GM12878 (cell line): ENCODE results near the gene PNPLA5. TPM values are rescaled to one million over a fixed set of nuclear protein-coding genes. Genes with fewer than 3 reads are reported as not detected.

Source experiments
- ATAC-seq: fragments of 200-7000 bp; cut with Tn5 transposase; 3 replicates; pipeline ENCODE4 v1.9.1; 2020; ENCODE audit warnings: mild to moderate bottlenecking, moderate library complexity
- BruUV-seq: library from RNA; stranded (reverse); fragments of 400-500 nt; replicated peaks from 2 replicates; lab custom pipeline; 2021; lab: Mats Ljungman, UMichigan
- CTCF ChIA-PET: fragments of 300-600 bp; sonication (Branson Sonifier 250); formaldehyde crosslinking; extraction: SDS; loops from one replicate; lab custom pipeline; 2021; ENCODE audit warnings: inconsistent platforms; lab: Yijun Ruan, JAX
- POLR2A ChIA-PET: fragments of 350-600 bp; formaldehyde crosslinking; extraction: SDS; loops from one replicate; lab custom pipeline; 2021; ENCODE audit warnings: inconsistent platforms; lab: Charles Lee
- RAD21 ChIA-PET: fragments of 300-600 bp; sonication (Branson Sonifier 250); formaldehyde crosslinking; loops from one replicate; lab custom pipeline; 2023; ENCODE audit warnings: antibody characterized with exemption; ENCODE audit not compliant: unreplicated experiment; lab: Charles Lee
- SMC1A ChIA-PET: fragments of 300-600 bp; sonication (Branson Sonifier 250); formaldehyde crosslinking; loops from one replicate; lab custom pipeline; 2023; ENCODE audit not compliant: unreplicated experiment, uncharacterized antibody; lab: Charles Lee
- DNase-seq: peaks from one replicate; pipeline ENCODE4 v3.0.0-alpha.2; 2011; ENCODE audit warnings: low read depth, low spot score
- FAIRE-seq: peaks from 3 replicates; lab custom pipeline; 2011; peaks lifted over from hg19 to GRCh38; lab: Jason Lieb, UNC
- H2AFZ ChIP-seq: 2 replicates; pipeline ENCODE4 v1.6.0; 2011; ENCODE audit warnings: low read depth, low read length, control low read depth; ENCODE audit not compliant: control insufficient read depth
- H3K27ac ChIP-seq: 2 replicates; pipeline ENCODE4 v1.5.1; 2011; ENCODE audit warnings: control low read depth; ENCODE audit not compliant: control insufficient read depth, insufficient read depth
- H3K27me3 ChIP-seq, 2 experiments: replicated peaks in 1 of 2; 2 replicates each; pipeline versions ENCODE4 v1.6.0 to v1.6.1; 2011; ENCODE audit warnings: low read length in 1 of 2; ENCODE audit not compliant: control insufficient read depth in 2 of 2, insufficient read depth in 2 of 2
- H3K36me3 ChIP-seq, 2 experiments: 2 replicates each; pipeline ENCODE4 v1.5.1; 2011; ENCODE audit warnings: low read length in 1 of 2; ENCODE audit not compliant: control insufficient read depth in 2 of 2, insufficient read depth in 2 of 2
- H3K4me1 ChIP-seq: 2 replicates; pipeline ENCODE4 v1.6.1; 2011; ENCODE audit warnings: mild to moderate bottlenecking, low read length, moderate library complexity, mixed read lengths; ENCODE audit not compliant: control insufficient read depth, insufficient read depth
- H3K4me2 ChIP-seq: 2 replicates; pipeline ENCODE4 v1.6.0; 2011; ENCODE audit warnings: control low read depth; ENCODE audit not compliant: control insufficient read depth, insufficient read depth
- H3K4me3 ChIP-seq: fragments of 200-600 bp; sonication (generic); 2 replicates; pipeline ENCODE4 v1.5.1; 2016
- H3K79me2 ChIP-seq: 2 replicates; pipeline ENCODE4 v1.6.0; 2011; ENCODE audit warnings: low read length; ENCODE audit not compliant: control insufficient read depth, insufficient read depth
- H3K9ac ChIP-seq: 2 replicates; pipeline ENCODE4 v1.8.0; 2011; ENCODE audit warnings: low read length, control low read depth, mixed read lengths; ENCODE audit not compliant: control insufficient read depth, insufficient read depth
- H3K9me3 ChIP-seq: replicated peaks from 3 replicates; pipeline ENCODE4 v1.5.1; 2011; ENCODE audit warnings: mild to moderate bottlenecking, low read length; ENCODE audit not compliant: control insufficient read depth, insufficient read depth
- H4K20me1 ChIP-seq: 2 replicates; pipeline ENCODE4 v1.6.0; 2011; ENCODE audit not compliant: control insufficient read depth, insufficient read depth
- CHD1 ChIP-seq: IDR thresholded peaks from 2 replicates; pipeline ENCODE4 v1.6.1; 2012; ENCODE audit warnings: low read depth, low read length, improper control_type of control experiment
- CHD4 ChIP-seq: fragments of 200-600 bp; sonication (generic); IDR thresholded peaks from 2 replicates; pipeline ENCODE4 v1.6.1; 2016; ENCODE audit warnings: mild to moderate bottlenecking
- DPF2 ChIP-seq: fragments of 450-650 bp; IDR thresholded peaks from 2 replicates; pipeline ENCODE4 v1.6.1; 2017; ENCODE audit warnings: mild to moderate bottlenecking
- EP300 ChIP-seq, 2 experiments: fragments of 150-350 bp in 1 of 2; IDR thresholded peaks; 2 replicates each; pipeline ENCODE4 v1.6.1; 2011 to 2012; ENCODE audit warnings: low read depth in 2 of 2, low read length in 2 of 2, borderline replicate concordance in 1 of 2, improper control_type of control experiment in 1 of 2, inconsistent platforms in 1 of 2; ENCODE audit not compliant: control insufficient read depth in 1 of 2
- ETV6 ChIP-seq, 2 experiments: fragments of 450-650 bp in 1 of 2; IDR thresholded peaks in 1 of 2; conservative IDR thresholded peaks in 1 of 2; 2 replicates each; pipeline ENCODE4 v1.6.1; 2014; ENCODE audit warnings: antibody characterized with exemption in 1 of 2, borderline replicate concordance in 1 of 2, low read depth in 1 of 2, mild to moderate bottlenecking in 1 of 2, moderate library complexity in 1 of 2
- JUNB ChIP-seq: IDR thresholded peaks from 2 replicates; pipeline ENCODE4 v1.6.1; 2016; ENCODE audit warnings: antibody characterized with exemption, mild to moderate bottlenecking
- NFYA ChIP-seq: IDR thresholded peaks from 2 replicates; pipeline ENCODE4 v1.6.1; 2011; ENCODE audit warnings: low read depth, mild to moderate bottlenecking, low read length, improper control_type of control experiment, borderline replicate concordance
- NR2C1 ChIP-seq: fragments of 450-650 bp; IDR thresholded peaks from 2 replicates; pipeline ENCODE4 v1.6.1; 2017; ENCODE audit warnings: antibody characterized with exemption, mild to moderate bottlenecking, moderate library complexity
- RBBP5 ChIP-seq: fragments of 200-600 bp; sonication (generic); conservative IDR thresholded peaks from 2 replicates; pipeline ENCODE4 v1.6.1; 2016
- whole genome bisulfite sequencing: methylation state at CpG from one replicate; pipeline ENCODE4 v1.1.6; 2016; ENCODE audit warnings: low lambda C conversion rate; ENCODE audit not compliant: insufficient replicate concordance, insufficient coverage; ENCODE audit errors: missing lambda C conversion rate; 5-methylcytosine and 5-hydroxymethylcytosine counted together
- in situ Hi-C: fragments of 300-500 bp; cut with MboI; formaldehyde crosslinking; loops from 9 replicates; pipeline ENCODE4 v1.14.3; 2018; ENCODE audit warnings: mixed read lengths
- intact Hi-C: fragments of 100-400 bp; cut with micrococcal nuclease; formaldehyde crosslinking; loops from one replicate; pipeline ENCODE4 v1.14.2; 2022; ENCODE audit not compliant: unreplicated experiment
- polyA plus RNA-seq, 11 experiments: library from polyadenylated mRNA; depleted of rRNA in 4 of 11; unstranded in 6 of 11; stranded (reverse) in 5 of 11; fragments of >200 nt; fragmentation: Nextera tagmentation in 4 of 11; fragmentation: Illumina TruSeq in 1 of 11; extraction: Ambion mirVana in 4 of 11; extraction: Trizol in 1 of 11; gene quantifications; 1 replicate in 1 of 11; 2 replicates in 10 of 11; pipeline versions ENCODE4 v1.2.1 to v1.2.3, GENCODE V29; 2011 to 2016; ENCODE audit warnings: inconsistent platforms in 2 of 11, missing spikeins in 2 of 11, low read depth in 1 of 11
- total RNA-seq, 4 experiments: library from RNA; depleted of rRNA in 3 of 4; stranded (reverse); fragments of >200 nt in 3 of 4; fragmentation: Illumina TruSeq in 1 of 4; extraction: Trizol in 1 of 4; gene quantifications; 2 replicates each; pipeline versions ENCODE4 v1.2.1 to v1.2.3, GENCODE V29; 2013 to 2021

PNPLA5 gene
- total and polyA plus RNA-seq, 10 of the 15 experiments (the other 5 are each of a cell fraction or from before 2014, with no cell fraction given): not detected

DNA sequence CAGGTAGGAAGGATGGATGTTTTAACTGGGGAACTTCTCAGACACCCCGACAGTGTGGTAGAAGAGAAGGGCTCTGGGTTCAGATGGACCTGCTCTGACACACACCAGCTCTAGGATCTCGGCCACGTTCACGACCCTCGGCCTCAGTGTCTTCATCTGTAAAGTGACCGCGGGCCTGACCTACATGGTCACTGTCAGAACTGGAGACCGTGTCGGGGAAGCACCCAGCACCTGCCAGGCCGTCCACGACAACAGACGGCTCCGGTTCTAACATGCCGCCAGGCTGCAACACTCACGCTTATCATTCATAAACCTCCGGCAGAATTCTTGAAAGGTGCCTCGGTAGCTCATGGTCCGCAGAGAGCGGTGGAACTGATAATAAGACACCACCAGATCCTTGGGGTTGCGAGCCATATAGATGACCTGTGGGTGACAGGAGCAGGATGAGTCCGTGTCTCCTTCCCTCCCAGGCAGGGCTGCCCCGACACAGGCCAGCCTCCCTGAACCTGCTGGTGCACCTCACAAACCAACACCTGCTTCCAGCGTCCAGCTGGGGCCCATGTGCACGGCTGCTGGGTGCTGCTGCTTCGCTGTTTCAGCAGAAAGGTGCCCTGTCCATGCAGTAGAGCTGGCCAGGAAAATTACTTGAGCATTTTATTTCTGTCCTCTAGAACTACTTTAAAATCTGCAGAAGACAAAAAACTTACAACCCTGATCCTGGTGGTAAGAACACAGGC, 53.1 kb downstream of the PNPLA5 start:
- Histone ChIP-seq H3K27me3 (peaks cover 3% of the 10 kb centered on the region in 2 experiments; a peak in 3 of 4 replicates), H3K4me2 (no peak overlapping the region), H3K36me3 (no peaks in the 10 kb centered on the region), H3K9me3 (no peaks in the 10 kb centered on the region), H3K4me1 (no peaks in the 10 kb centered on the region), H3K79me2 (no peaks in the 10 kb centered on the region), H3K27ac (no peak overlapping the region), H2AFZ (no peak overlapping the region), H4K20me1 (no peaks in the 10 kb centered on the region), H3K4me3 (no peak overlapping the region), H3K9ac (no peak overlapping the region)
- no peak for TF ChIP-seq NR2C1
- no peak for TF ChIP-seq ETV6 (conservative IDR thresholded peaks at IDR 0.05 in 1 of 2, IDR thresholded peaks at IDR 0.05 in 1 of 2; ENCODE audit: borderline replicate concordance in 1 of 2, low read depth in 1 of 2)
- no peak for TF ChIP-seq RBBP5
- no peak for TF ChIP-seq JUNB
- TF ChIP-seq NFYA: no peak
- TF ChIP-seq EP300 (IDR thresholded peaks at IDR 0.05; ENCODE audit: borderline replicate concordance in 1 of 2, control insufficient read depth in 1 of 2, low read depth in 2 of 2, low read length in 2 of 2): no peak
- TF ChIP-seq CHD1: no peak
- TF ChIP-seq CHD4: no peak
- TF ChIP-seq DPF2: no peak
- intact Hi-C loops (no loop called here), in situ Hi-C loops (no loop called here)
- CTCF ChIA-PET: no interaction called here
- RAD21 ChIA-PET: no interaction called here
- no TSS peak for BruUV-seq
- WGBS: 46% methylated on average over 25 of the region's 25 CpGs
- FAIRE-seq: no peak
- no peak for ATAC-seq
- no peak for DNase-seq
- POLR2A ChIA-PET: no interaction called here
- SMC1A ChIA-PET: no interaction called here
